Measurements from ENCODE around the gene MARVELD1.
A peak's percentile ranks its signal among the peaks of the same experiment; 100 is the strongest.

The MARVELD1 gene

DNA sequence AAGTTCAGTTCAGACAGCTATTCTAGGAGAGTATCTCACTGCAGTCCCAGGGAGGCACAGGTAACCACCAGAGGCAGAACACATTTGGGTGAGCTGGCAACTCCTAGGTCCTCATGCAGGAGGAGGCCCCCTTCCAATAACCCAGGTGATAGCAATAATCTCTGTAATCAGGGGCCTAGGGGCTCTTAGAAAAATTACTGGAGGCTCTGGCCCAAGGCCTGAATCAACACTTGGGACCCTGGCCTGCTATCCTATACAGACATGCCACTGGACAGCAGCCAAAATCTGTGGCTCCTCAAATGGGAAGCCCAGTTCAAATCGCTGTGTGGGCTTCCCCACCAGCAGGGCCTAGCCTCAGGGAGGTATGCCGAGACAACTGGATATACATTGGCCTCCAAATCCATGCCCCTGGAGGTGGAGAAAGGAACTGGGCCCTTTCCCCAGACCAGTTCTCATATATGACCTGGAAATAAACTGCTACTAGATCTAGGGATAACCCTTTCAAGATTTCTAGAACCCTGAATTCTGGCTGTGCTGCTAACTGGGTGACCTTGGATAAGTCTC lies 28.1 kb upstream of the MARVELD1 start:
- H3K27ac ChIP-seq (ENCODE audit: low read length), result no peak overlapping the region
- H3K9me3 ChIP-seq (replicated peaks; ENCODE audit: insufficient read depth, low read length), result no peaks in the 10 kb centered on the region
- H3K4me3 ChIP-seq (ENCODE audit: low read length), result no peak overlapping the region
- H3K9me2 ChIP-seq (replicated peaks; ENCODE audit: insufficient read depth, low read length), result no peaks in the 10 kb centered on the region
- no peak for TF ChIP-seq EZH2phosphoT487 (IDR thresholded peaks at IDR 0.05; ENCODE audit: low read length)
- 0 out of 2 replicates have a peak, but pooled peaks have one; percentile 12 for TF ChIP-seq CTCF (IDR thresholded peaks at IDR 0.05; ENCODE audit: low read length)
- H3K79me2 ChIP-seq (ENCODE audit: low read length), result no peaks in the 10 kb centered on the region
- no peak overlapping the region for H3K9ac ChIP-seq (ENCODE audit: low read length)
- DNase-seq, result no peak
- peak overlapping the region; percentile 69; the same call in 1 of the 2 replicates for H3K4me2 ChIP-seq (ENCODE audit: low read depth, low read length)
- H2AFZ ChIP-seq (ENCODE audit: low read length), result no peak overlapping the region
- no peaks in the 10 kb centered on the region; the same call in none of the 2 replicates for H3F3A ChIP-seq (ENCODE audit: insufficient read depth, low read length)
- peaks cover 21% of the 10 kb centered on the region for H3K4me1 ChIP-seq (ENCODE audit: low read length)
- H3K27me3 ChIP-seq (replicated peaks; ENCODE audit: insufficient read depth, low read length), result no peaks in the 10 kb centered on the region
- H3K36me3 ChIP-seq (replicated peaks; ENCODE audit: insufficient read depth, low read length), result no peaks in the 10 kb centered on the region
- H4K20me1 ChIP-seq (ENCODE audit: insufficient read depth, low read length), result no peaks in the 10 kb centered on the region

DNA sequence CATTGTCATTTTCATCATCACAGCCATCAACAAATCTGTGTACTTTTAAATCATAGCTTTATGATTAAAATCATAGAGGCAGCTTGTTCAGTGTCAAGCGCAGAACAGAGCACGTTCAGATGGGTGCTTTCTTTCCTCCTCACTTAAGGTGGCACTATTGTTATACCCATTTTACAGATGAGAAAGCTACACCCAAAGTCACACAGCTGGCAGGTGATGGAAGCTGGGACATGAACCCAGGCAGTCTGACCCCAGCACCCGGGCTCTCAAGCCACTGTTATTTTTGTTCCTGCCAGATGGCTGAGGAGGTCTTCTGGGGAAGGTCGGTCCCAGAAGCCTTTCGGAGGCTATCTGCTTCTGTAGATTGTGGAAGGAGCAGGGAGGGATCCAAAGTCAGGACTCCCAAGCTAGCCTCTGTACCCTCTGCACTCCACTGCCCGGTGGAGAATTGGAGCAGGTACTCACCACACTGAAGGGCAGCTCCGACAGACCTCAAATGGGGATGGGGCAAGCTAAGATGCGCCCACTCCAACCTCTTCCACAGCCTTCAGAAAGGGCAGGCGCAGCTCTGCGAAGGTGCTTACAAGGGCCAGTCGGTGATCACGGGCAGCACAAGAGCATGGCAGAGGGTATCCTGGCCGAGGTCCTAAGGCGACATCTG lies 27.1 kb upstream of the MARVELD1 start:
- peaks cover 21% of the 10 kb centered on the region for H3K4me1 ChIP-seq (ENCODE audit: low read length)
- H4K20me1 ChIP-seq (ENCODE audit: insufficient read depth, low read length), result no peaks in the 10 kb centered on the region
- TF ChIP-seq CTCF (IDR thresholded peaks at IDR 0.05; ENCODE audit: low read length), result 0 out of 2 replicates have a peak, but pooled peaks have one; percentile 10
- TF ChIP-seq EZH2phosphoT487 (IDR thresholded peaks at IDR 0.05; ENCODE audit: low read length), result no peak
- no peak for TF ChIP-seq EZH2 (optimal IDR thresholded peaks at IDR 0.05; ENCODE audit: low read depth, low read length)
- H3K79me2 ChIP-seq (ENCODE audit: low read length), result no peaks in the 10 kb centered on the region
- H3K4me3 ChIP-seq (ENCODE audit: low read length), result peak overlapping the region; percentile 66
- peak overlapping the region; percentile 83 for H2AFZ ChIP-seq (ENCODE audit: low read length)
- no peaks in the 10 kb centered on the region for H3K9me3 ChIP-seq (replicated peaks; ENCODE audit: insufficient read depth, low read length)
- H3F3A ChIP-seq (ENCODE audit: insufficient read depth, low read length), result no peaks in the 10 kb centered on the region; the same call in none of the 2 replicates
- H3K9ac ChIP-seq (ENCODE audit: low read length), result peak overlapping the region; percentile 63
- H3K27ac ChIP-seq (ENCODE audit: low read length), result peak overlapping the region; percentile 16; the same call in 1 of the 2 replicates
- H3K36me3 ChIP-seq (replicated peaks; ENCODE audit: insufficient read depth, low read length), result no peaks in the 10 kb centered on the region
- H3K27me3 ChIP-seq (replicated peaks; ENCODE audit: insufficient read depth, low read length), result no peaks in the 10 kb centered on the region
- peak overlapping the region; percentile 69 for H3K4me2 ChIP-seq (ENCODE audit: low read depth, low read length)
- H3K9me2 ChIP-seq (replicated peaks; ENCODE audit: insufficient read depth, low read length), result no peaks in the 10 kb centered on the region
- DNase-seq, result peak; percentile 37

DNA sequence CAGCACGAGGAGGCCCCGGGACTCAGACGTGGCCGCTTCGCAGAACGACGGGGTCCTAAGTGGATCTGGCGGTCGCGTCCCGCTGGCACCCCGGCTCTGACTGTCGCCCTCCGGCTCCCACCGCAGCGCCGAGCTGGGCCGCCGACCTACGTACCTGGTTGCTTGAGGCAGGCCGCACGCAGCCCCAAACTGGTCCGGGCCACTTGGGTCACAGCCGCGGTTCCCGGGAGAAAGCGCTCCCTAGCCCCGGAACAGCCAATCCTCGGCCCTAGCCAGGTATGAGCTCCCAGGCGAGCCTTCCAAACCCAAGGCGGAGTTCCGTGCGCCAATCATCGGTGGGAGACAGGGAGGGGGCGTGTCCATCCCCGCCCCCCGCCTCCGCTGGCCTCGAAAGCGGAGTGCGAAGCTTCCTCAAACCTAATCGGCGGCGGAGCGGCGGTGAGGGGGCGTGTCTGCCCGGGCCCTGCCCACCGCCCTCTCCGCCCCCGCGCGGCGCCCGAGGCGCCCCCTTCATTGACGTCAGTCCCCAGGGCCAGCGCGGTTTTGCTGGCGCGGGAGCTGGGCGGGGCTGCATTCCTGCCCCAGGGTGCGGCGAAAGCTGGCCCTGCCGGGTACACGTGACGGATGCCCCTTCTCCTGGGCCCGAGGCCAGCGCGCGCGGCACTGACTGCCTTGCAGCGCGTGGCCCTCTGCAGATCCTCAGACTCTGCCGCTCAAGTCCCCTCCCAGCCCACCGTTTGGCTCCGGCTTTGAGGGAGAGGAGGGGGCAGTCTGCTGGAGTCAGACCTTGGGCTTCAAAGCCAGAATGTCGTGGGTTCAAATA lies 26.4 kb upstream of the MARVELD1 start, which contains the start of gene AVPI1:
Gene AVPI1 (minus strand): TSS at position 280 of the 823 bp plus-strand sequence. CDS start 7,336 bp downstream, outside the sequence.
- Histone ChIP-seq H3K27ac (ENCODE audit: low read length) (peak within 1 kb of the TSS; percentile 16; the same call in 1 of the 2 replicates), H3K9me2 (replicated peaks; ENCODE audit: insufficient read depth, low read length) (no peaks in the 10 kb centered on the region), H3K36me3 (replicated peaks; ENCODE audit: insufficient read depth, low read length) (no peaks in the 10 kb centered on the region), H3K27me3 (replicated peaks; ENCODE audit: insufficient read depth, low read length) (no peaks in the 10 kb centered on the region), H3K9me3 (replicated peaks; ENCODE audit: insufficient read depth, low read length) (no peaks in the 10 kb centered on the region), H3K4me3 (ENCODE audit: low read length) (peak within 1 kb of the TSS; percentile 66), H3K9ac (ENCODE audit: low read length) (peak within 1 kb of the TSS; percentile 63), H3K4me2 (ENCODE audit: low read depth, low read length) (peak within 1 kb of the TSS; percentile 69), H3K79me2 (ENCODE audit: low read length) (no peaks in the 10 kb centered on the region), H3F3A (ENCODE audit: insufficient read depth, low read length) (no peaks in the 10 kb centered on the region; the same call in none of the 2 replicates), H3K4me1 (ENCODE audit: low read length) (peaks cover 21% of the 10 kb centered on the region), H2AFZ (ENCODE audit: low read length) (peak within 1 kb of the TSS; percentile 83), H4K20me1 (ENCODE audit: insufficient read depth, low read length) (no peaks in the 10 kb centered on the region)
- TF ChIP-seq CTCF (IDR thresholded peaks at IDR 0.05; ENCODE audit: low read length), result no peak
- peak; percentile 96 for DNase-seq
